Measurements from ENCODE around the gene TPRN.

The TPRN gene

DNA sequence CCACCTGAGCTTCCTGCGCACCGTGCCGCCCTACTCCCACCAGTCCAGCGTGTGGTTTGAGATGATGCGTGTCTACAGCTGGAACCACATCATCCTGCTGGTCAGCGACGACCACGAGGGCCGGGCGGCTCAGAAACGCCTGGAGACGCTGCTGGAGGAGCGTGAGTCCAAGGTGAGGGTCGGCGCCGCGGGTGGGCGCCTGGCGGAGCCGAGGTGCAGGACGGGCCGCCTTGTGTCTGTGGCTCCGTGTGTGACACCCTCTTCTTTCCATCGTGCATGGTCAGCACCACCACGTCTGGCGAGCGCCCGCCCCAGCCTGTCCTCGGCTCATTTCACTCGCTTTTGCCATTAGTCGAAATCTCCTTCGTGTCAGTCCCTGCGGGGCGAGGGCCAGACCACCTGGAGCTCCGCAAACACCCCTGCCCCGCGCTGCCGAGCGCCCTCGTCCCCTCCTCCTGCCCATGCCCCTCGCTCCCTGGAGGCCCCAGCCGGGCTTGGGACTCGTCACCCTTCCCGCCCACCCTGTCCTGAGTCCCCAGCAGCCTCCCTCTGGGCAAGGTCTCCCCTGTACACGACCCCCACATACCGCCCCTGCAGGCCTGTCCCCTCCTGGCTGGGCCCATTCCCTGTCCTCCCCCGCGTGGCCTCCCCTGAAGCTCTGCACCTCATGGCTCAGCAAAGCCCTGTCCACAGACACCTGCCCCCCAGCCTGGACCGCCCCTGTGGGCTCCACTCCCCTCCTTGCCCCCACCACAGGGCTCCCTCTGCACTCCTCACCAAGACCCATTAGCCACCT is 54.6 kb downstream of the TPRN start:
- TF ChIP-seq CTCF (IDR thresholded peaks at IDR 0.05; ENCODE audit: insufficient read depth, low read length, poor library complexity, severe bottlenecking): no peak

GRCh38 chr9:137143459-137143858 is 57.1 kb downstream of the TPRN start:
- no peak for TF ChIP-seq CTCF (IDR thresholded peaks at IDR 0.05; ENCODE audit: insufficient read depth, low read length, poor library complexity, severe bottlenecking)
- DNase-seq (ENCODE audit: extremely low read depth, insufficient read length): peak; percentile 6
- H3K27me3 ChIP-seq (replicated peaks; ENCODE audit: control insufficient read depth, insufficient read depth, low read length): no peaks in the 10 kb centered on the region; the same call in 1 of the 2 replicates
- no peaks in the 10 kb centered on the region for H3K36me3 ChIP-seq (ENCODE audit: control insufficient read depth, insufficient read depth, low read length)
- no peak overlapping the region for H3K4me3 ChIP-seq (replicated peaks; ENCODE audit: low read depth, low read length)

More for the DNA sequence above, 54.6 kb downstream of the TPRN start:
- DNase-seq (ENCODE audit: extremely low read depth, insufficient read length): no peak
- no peaks in the 10 kb centered on the region; the same call in 1 of the 2 replicates for H3K27me3 ChIP-seq (replicated peaks; ENCODE audit: control insufficient read depth, insufficient read depth, low read length)
- H3K36me3 ChIP-seq (ENCODE audit: control insufficient read depth, insufficient read depth, low read length): no peaks in the 10 kb centered on the region
- no peak overlapping the region for H3K4me3 ChIP-seq (replicated peaks; ENCODE audit: low read depth, low read length)

GRCh38 chr9:137141976-137142936 is 58.3 kb downstream of the TPRN start:
- H3K36me3 ChIP-seq (ENCODE audit: control insufficient read depth, insufficient read depth, low read length): no peaks in the 10 kb centered on the region
- no peak for TF ChIP-seq CTCF (IDR thresholded peaks at IDR 0.05; ENCODE audit: insufficient read depth, low read length, poor library complexity, severe bottlenecking)
- no peak overlapping the region for H3K4me3 ChIP-seq (replicated peaks; ENCODE audit: low read depth, low read length)
- H3K27me3 ChIP-seq (replicated peaks; ENCODE audit: control insufficient read depth, insufficient read depth, low read length): no peaks in the 10 kb centered on the region; the same call in 1 of the 2 replicates
- DNase-seq (ENCODE audit: extremely low read depth, insufficient read length): peak; percentile 4

Measured in GM06990 (cell line).